MM.1S (cell line): ENCODE data around the gene HMGCS2.

Experiments
- EZH2 ChIP-seq: fragments of 300-600 bp; sonication (generic); optimal IDR thresholded peaks from 2 replicates; pipeline ENCODE3; 2017; ENCODE audit warnings: low read depth, mild to moderate bottlenecking, antibody characterized with exemption, low read length, mixed read lengths
- EZH2phosphoT487 ChIP-seq: fragments of 300-600 bp; sonication (generic); IDR thresholded peaks from 2 replicates; pipeline ENCODE4 v1.6.1; 2018; ENCODE audit warnings: antibody characterized with exemption, low read length
- TF ChIP-seq, protein P1 (sequence below): fragments of 300-600 bp; sonication (generic); IDR thresholded peaks from 2 replicates; pipeline ENCODE4 v1.5.1; 2016; ENCODE audit warnings: antibody characterized with exemption, low read length, mixed read lengths

GRCh38 chr1:119727991-119728390 lies 40.7 kb downstream of the HMGCS2 start:
- TF ChIP-seq, protein P1, sequence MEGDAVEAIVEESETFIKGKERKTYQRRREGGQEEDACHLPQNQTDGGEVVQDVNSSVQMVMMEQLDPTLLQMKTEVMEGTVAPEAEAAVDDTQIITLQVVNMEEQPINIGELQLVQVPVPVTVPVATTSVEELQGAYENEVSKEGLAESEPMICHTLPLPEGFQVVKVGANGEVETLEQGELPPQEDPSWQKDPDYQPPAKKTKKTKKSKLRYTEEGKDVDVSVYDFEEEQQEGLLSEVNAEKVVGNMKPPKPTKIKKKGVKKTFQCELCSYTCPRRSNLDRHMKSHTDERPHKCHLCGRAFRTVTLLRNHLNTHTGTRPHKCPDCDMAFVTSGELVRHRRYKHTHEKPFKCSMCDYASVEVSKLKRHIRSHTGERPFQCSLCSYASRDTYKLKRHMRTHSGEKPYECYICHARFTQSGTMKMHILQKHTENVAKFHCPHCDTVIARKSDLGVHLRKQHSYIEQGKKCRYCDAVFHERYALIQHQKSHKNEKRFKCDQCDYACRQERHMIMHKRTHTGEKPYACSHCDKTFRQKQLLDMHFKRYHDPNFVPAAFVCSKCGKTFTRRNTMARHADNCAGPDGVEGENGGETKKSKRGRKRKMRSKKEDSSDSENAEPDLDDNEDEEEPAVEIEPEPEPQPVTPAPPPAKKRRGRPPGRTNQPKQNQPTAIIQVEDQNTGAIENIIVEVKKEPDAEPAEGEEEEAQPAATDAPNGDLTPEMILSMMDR = no peak
- TF ChIP-seq EZH2phosphoT487 = no peak
- no peak for TF ChIP-seq EZH2
